Right renal pelvis (tissue), 4 donors: ENCODE data around the gene EXOC6B. TPM values are rescaled to one million over a fixed set of nuclear protein-coding genes. Genes with fewer than 3 reads are reported as not detected.
A peak's percentile ranks its signal among the peaks of the same experiment; 100 is the strongest.

Source experiments
- DNase-seq, 4 donors: peaks; one replicate each; pipeline ENCODE4 v3.0.0-alpha.2; 2013; ENCODE audit warnings: low read depth in 4 of 4, low spot score in 3 of 4, missing footprints in 1 of 4
- polyA plus RNA-seq, 4 donors: library from polyadenylated mRNA; unstranded; fragments of 120-200 nt; gene quantifications; one replicate each; pipeline ENCODE4 v1.2.1, GENCODE V29; 2013; ENCODE audit not compliant: insufficient read length in 4 of 4

Gene EXOC6B
- polyA plus RNA-seq, 4 donors = 20.8 to 25.5 (median 23.7) TPM

- no peak for DNase-seq
Measured at GRCh38 chr2:72193723-72194122, 632.1 kb downstream of the EXOC6B start.

DNA sequence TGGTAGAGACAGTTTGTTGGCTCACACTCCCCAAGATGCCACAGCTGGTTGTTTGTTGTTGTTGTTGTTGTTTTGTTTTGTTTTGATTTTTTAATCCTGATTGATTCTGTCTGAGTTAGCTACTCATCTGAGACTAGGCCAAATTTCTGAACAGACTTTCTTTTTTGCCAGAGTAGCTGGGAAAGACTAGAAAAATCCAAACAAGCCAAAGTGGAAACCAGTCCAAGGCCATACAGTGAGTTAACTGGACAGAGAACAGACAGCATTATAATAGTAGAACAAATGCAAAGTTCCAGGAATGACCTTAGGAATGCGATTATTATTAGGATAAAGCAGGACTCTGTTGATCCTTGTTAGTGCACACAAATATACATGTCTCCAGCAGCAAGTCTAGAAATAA lies 634.4 kb downstream of the EXOC6B start:
- DNase-seq = no peak

DNA sequence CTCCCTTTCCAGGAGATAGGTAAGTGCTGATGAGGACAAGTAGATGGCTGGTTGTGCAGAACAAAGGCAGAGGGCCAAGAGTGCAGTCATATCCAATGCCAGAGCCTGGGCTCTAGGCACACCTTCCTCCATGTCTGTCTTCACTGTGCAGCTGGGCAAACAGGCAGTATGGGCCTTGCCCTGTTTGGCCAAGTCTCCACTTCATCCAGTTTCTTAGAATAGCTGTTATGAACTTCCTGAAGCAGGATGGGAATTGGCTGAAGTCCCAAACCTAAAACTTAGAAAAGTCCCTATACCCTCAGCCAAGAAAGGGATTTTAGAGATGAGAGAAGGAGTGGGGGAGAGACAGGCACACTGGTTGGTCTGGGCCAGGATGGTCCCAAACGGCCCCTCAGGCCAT lies 640.6 kb downstream of the EXOC6B start:
- no peak for DNase-seq

GRCh38 chr2:72183466-72183865 lies 642.4 kb downstream of the EXOC6B start:
- DNase-seq = no peak

GRCh38 chr2:72183016-72183415 lies 642.8 kb downstream of the EXOC6B start:
- DNase-seq = peak in 2 of 4 donors; percentile 8 to 36

GRCh38 chr2:72182547-72182946 lies 643.3 kb downstream of the EXOC6B start:
- no peak for DNase-seq

DNA sequence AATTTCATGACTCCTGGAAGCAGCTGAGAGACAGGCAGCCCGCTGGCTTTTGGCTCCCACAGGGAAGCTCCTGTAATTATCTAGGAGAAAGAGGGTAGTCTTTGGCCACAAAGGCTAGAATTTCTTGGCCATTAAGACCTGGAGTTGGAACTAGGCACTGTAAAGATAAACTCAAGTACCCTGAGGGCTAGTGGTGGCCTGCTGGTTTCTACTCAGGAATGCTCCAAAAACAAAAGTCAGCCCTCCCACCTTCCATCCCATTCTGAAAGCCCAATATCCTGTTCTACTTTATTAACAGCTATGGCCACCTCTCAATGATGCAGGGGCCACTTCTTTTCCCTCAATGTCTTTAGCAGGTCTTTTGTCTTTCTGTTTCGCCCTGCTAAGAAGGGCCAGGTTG lies 644.2 kb downstream of the EXOC6B start:
- no peak for DNase-seq

- DNase-seq = no peak
Measured at GRCh38 chr2:72180351-72180750, 645.5 kb downstream of the EXOC6B start.

GRCh38 chr2:72178551-72178950 lies 647.3 kb downstream of the EXOC6B start:
- no peak for DNase-seq

GRCh38 chr2:72176281-72176680 lies 649.6 kb downstream of the EXOC6B start:
- DNase-seq = no peak

DNA sequence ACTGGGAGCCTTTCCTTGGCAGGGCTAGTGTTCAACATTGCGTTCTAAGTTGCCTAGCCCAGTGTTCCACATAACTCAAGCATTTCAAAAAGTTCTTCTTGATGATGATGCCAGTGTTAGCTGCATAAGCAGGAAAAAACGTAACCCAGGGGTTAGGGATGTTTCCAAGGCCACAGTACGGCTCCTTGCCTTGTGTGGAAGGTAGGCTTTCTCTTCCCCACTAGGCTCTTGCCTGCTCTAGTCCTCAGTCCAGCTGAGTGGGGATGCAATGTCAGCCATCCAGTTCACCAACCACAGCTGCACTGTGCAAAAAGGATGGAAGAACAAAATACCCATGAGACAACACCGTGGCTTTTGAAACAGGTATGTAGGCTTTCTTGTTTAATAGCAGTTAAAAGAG lies 650.2 kb downstream of the EXOC6B start:
- no peak for DNase-seq

GRCh38 chr2:72173640-72174321 lies 652.1 kb downstream of the EXOC6B start:
- DNase-seq = no peak

DNA sequence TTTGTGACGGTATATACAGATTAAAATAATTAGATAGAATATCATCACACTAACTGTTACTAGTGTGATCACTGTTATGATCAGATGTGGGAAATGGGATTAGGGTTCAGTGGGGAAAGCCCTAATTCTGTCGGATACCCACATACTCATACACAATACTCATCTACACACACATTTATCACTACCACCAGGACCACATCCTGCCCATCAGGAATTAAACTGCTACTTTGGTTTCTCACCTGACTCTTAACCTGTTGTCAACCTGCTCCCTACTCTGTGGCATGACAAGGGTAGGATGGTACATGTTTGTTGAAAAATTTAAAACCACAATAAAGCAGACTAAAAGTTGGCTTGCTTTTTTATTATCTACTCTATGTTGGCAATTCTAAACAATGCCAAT lies 653.4 kb downstream of the EXOC6B start:
- no peak for DNase-seq

- DNase-seq = no peak
Measured at GRCh38 chr2:72166279-72166678, 659.6 kb downstream of the EXOC6B start.

- no peak for DNase-seq
Measured at GRCh38 chr2:72165792-72166191, 660.0 kb downstream of the EXOC6B start.

DNA sequence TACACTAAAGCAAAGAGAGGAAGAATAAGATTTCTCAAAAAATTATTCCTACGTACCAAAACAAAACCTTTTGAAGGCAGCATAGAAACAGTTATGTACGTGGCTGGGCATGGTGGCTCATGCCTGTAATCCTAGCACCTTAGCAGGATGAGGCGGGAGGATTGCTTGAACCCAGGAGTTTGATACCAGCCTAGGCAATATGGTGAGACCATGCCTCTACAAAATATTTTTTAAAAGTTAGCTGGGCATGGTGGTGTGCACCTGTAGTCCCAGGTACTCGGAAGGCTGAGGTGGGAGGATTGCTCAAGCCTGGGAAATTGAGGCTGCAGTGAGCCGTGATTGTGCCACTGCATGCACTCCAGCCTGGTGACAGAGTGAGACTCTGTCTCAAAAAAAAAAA lies 663.3 kb downstream of the EXOC6B start:
- no peak for DNase-seq

- no peak for DNase-seq
Measured at GRCh38 chr2:72159211-72159993, 666.4 kb downstream of the EXOC6B start.

DNA sequence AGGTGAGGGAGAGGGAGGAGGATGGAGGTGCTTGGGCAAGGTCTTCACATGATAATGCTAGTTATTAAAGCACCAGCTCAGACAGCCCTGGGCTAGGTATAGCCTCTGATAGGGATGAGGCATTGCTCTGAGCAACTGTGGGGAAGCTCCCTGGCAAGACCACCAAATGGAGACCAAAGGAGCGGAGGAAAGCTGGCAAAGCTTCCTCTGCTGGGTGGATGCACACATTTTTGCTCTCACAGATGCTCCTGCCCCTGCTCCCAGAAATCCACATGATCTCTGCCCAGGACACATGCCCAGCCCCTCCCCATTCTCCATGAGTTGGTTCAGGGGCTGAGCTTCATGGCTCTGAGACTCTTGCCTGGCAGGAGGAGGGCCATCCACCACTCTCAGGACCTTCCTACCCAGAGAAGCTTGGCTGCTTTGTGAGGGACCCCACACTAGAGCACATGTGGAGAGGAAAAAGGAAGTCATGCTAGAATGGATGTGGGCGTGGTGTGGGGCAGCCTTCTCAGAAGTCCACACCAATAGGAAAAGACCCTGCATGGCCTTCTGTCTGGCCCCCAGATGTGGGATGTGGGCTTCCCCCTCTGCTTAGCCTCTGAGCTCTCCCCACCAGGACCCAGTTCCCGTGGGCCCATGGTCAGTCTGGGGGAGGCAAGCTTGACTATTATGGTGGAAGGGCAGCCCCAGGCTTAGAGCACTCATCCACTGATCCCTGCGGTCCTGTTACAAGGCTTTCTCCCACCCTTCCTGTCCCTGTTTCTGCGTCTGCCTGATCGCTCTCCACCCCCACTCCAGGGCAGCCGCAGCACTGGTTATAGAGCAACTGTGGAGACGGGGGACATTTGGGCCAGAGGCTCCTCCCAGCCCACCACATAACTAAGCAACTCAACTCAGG lies 667.7 kb downstream of the EXOC6B start:
- DNase-seq = no peak

GRCh38 chr2:72156872-72157271 lies 669.0 kb downstream of the EXOC6B start:
- no peak for DNase-seq

- no peak for DNase-seq
Measured at GRCh38 chr2:72155737-72156136, 670.1 kb downstream of the EXOC6B start.

- DNase-seq = no peak
Measured at GRCh38 chr2:72155151-72155550, 670.7 kb downstream of the EXOC6B start.
